ENCODE measurements around the gene PRDM7. TPM values are rescaled to one million over a fixed set of nuclear protein-coding genes. Genes with fewer than 3 reads are reported as not detected.

Gene PRDM7
- total and polyA plus RNA-seq, 3 donors from 2014 or later, result 1.8 to 10.2 (median 4.2) TPM

GRCh38 chr16:90026135-90026534 lies 51.0 kb downstream of the PRDM7 start:
- no peaks in the 10 kb centered on the region for H3K27me3 ChIP-seq
- no peak overlapping the region for H3K27ac ChIP-seq
- no peak for TF ChIP-seq POLR2A (IDR thresholded peaks at IDR 0.05)
- no peak for TF ChIP-seq CTCF (IDR thresholded peaks at IDR 0.05)
- no peaks in the 10 kb centered on the region for H3K9me3 ChIP-seq
- WGBS, 2 donors, result 78 to 80% methylated on average over 8 of the region's 8 CpGs
- DNase-seq, result no peak
- H3K4me3 ChIP-seq, result no peak overlapping the region
- intact Hi-C loops (cut with DNase I; ENCODE audit: low total_unique reads), result no loop called here
- peaks cover 7% of the 10 kb centered on the region for H3K4me1 ChIP-seq
- no peaks in the 10 kb centered on the region for H3K36me3 ChIP-seq (ENCODE audit: low read depth, missing control alignments)

- H3K4me3 ChIP-seq, result peak overlapping the region; percentile 63 to 78
- no peaks in the 10 kb centered on the region for H3K9me3 ChIP-seq
- peak overlapping the region in 1 of 2 donors; percentile 47 for H3K27ac ChIP-seq
- peaks cover 7% of the 10 kb centered on the region for H3K4me1 ChIP-seq
- no peaks in the 10 kb centered on the region for H3K36me3 ChIP-seq (ENCODE audit: low read depth, missing control alignments)
- no peaks in the 10 kb centered on the region for H3K27me3 ChIP-seq
- 16% methylated on average over 6 to 7 of the region's 7 CpGs for WGBS, 2 donors
- intact Hi-C loops (cut with DNase I; ENCODE audit: low total_unique reads), result no loop called here
- TF ChIP-seq POLR2A (IDR thresholded peaks at IDR 0.05), result no peak
- TF ChIP-seq CTCF (IDR thresholded peaks at IDR 0.05), result no peak
- no peak for DNase-seq
Measured at GRCh38 chr16:90023078-90023447, 54.1 kb downstream of the PRDM7 start.

- peak; percentile 96 for DNase-seq
- H3K4me3 ChIP-seq, result peak overlapping the region; percentile 63 to 78
- TF ChIP-seq POLR2A (IDR thresholded peaks at IDR 0.05), result no peak
- no peak for TF ChIP-seq CTCF (IDR thresholded peaks at IDR 0.05)
- intact Hi-C loops (cut with DNase I; ENCODE audit: low total_unique reads), result no loop called here
- peaks cover 7% of the 10 kb centered on the region for H3K4me1 ChIP-seq
- WGBS, 2 donors, result 4 to 12% methylated on average over 13 to 57 of the region's 57 CpGs
- no peaks in the 10 kb centered on the region for H3K9me3 ChIP-seq
- no peaks in the 10 kb centered on the region for H3K27me3 ChIP-seq
- H3K36me3 ChIP-seq (ENCODE audit: low read depth, missing control alignments), result no peaks in the 10 kb centered on the region
- peak overlapping the region in 1 of 2 donors; percentile 47 for H3K27ac ChIP-seq
Measured at GRCh38 chr16:90022209-90023077, 54.7 kb downstream of the PRDM7 start.

GRCh38 chr16:90020838-90021382 lies 56.2 kb downstream of the PRDM7 start:
- no peak overlapping the region for H3K4me3 ChIP-seq
- H3K27ac ChIP-seq, result no peak overlapping the region
- H3K9me3 ChIP-seq, result no peaks in the 10 kb centered on the region
- no peaks in the 10 kb centered on the region for H3K36me3 ChIP-seq (ENCODE audit: low read depth, missing control alignments)
- H3K27me3 ChIP-seq, result no peaks in the 10 kb centered on the region
- H3K4me1 ChIP-seq, result peaks cover 7% of the 10 kb centered on the region
- 73 to 80% methylated on average over 2 of the region's 2 CpGs for WGBS, 2 donors
- DNase-seq, result no peak
- TF ChIP-seq CTCF (IDR thresholded peaks at IDR 0.05) (no peak), POLR2A (IDR thresholded peaks at IDR 0.05) (no peak)
- intact Hi-C loops (cut with DNase I; ENCODE audit: low total_unique reads), result no loop called here

Measured in testis (tissue), 3 donors.